ENCODE data around the gene CTBP2.

CTBP2 gene

GRCh38 chr10:125080296-125080695, 80.1 kb downstream of the CTBP2 start:
- H3K4me3 ChIP-seq (ENCODE audit: insufficient read depth, low read length, poor library complexity, severe bottlenecking) = no peak overlapping the region
- TF ChIP-seq CTCF (IDR thresholded peaks at IDR 0.05; ENCODE audit: insufficient read depth, low read length, poor library complexity, severe bottlenecking) = no peak
- TF ChIP-seq EZH2phosphoT487 (conservative IDR thresholded peaks at IDR 0.05; ENCODE audit: low read length) = no peak
- no peaks in the 10 kb centered on the region for H3K9me2 ChIP-seq (replicated peaks; ENCODE audit: insufficient read depth, low read length)
- H3F3A ChIP-seq (ENCODE audit: insufficient read depth) = no peaks in the 10 kb centered on the region
- H3K27me3 ChIP-seq (ENCODE audit: low read length) = no peaks in the 10 kb centered on the region
- H3K9me3 ChIP-seq (ENCODE audit: insufficient read depth, low read length) = no peaks in the 10 kb centered on the region
- H3K9ac ChIP-seq (ENCODE audit: low read length) = no peak overlapping the region
- no peaks in the 10 kb centered on the region for H3K36me3 ChIP-seq (ENCODE audit: low read length)
- no peaks in the 10 kb centered on the region for H4K20me1 ChIP-seq (ENCODE audit: low read depth, low read length)
- no peaks in the 10 kb centered on the region for H3K79me2 ChIP-seq (ENCODE audit: insufficient read depth, low read length)
- H2AFZ ChIP-seq (ENCODE audit: low read depth, low read length, severe bottlenecking) = no peak overlapping the region
- no peak overlapping the region for H3K27ac ChIP-seq (ENCODE audit: low read depth, low read length)
- no peak overlapping the region for H3K4me2 ChIP-seq (ENCODE audit: low read depth, low read length, poor library complexity, severe bottlenecking)

GRCh38 chr10:125079091-125079600, 81.2 kb downstream of the CTBP2 start:
- no peaks in the 10 kb centered on the region for H3K9me3 ChIP-seq (ENCODE audit: insufficient read depth, low read length)
- H3K79me2 ChIP-seq (ENCODE audit: insufficient read depth, low read length) = no peaks in the 10 kb centered on the region
- H3K4me3 ChIP-seq (ENCODE audit: insufficient read depth, low read length, poor library complexity, severe bottlenecking) = no peak overlapping the region
- no peak overlapping the region for H3K27ac ChIP-seq (ENCODE audit: low read depth, low read length)
- H3K27me3 ChIP-seq (ENCODE audit: low read length) = no peaks in the 10 kb centered on the region
- no peaks in the 10 kb centered on the region for H3K36me3 ChIP-seq (ENCODE audit: low read length)
- H3K4me2 ChIP-seq (ENCODE audit: low read depth, low read length, poor library complexity, severe bottlenecking) = no peak overlapping the region
- no peaks in the 10 kb centered on the region for H3F3A ChIP-seq (ENCODE audit: insufficient read depth)
- no peaks in the 10 kb centered on the region for H3K9me2 ChIP-seq (replicated peaks; ENCODE audit: insufficient read depth, low read length)
- no peak overlapping the region for H3K9ac ChIP-seq (ENCODE audit: low read length)
- no peak overlapping the region for H2AFZ ChIP-seq (ENCODE audit: low read depth, low read length, severe bottlenecking)
- no peaks in the 10 kb centered on the region for H4K20me1 ChIP-seq (ENCODE audit: low read depth, low read length)
- TF ChIP-seq CTCF (IDR thresholded peaks at IDR 0.05; ENCODE audit: insufficient read depth, low read length, poor library complexity, severe bottlenecking) (no peak), EZH2phosphoT487 (conservative IDR thresholded peaks at IDR 0.05; ENCODE audit: low read length) (no peak)

GRCh38 chr10:125076891-125077541, 83.3 kb downstream of the CTBP2 start:
- Histone ChIP-seq H3K9me2 (replicated peaks; ENCODE audit: insufficient read depth, low read length) (no peaks in the 10 kb centered on the region), H2AFZ (ENCODE audit: low read depth, low read length, severe bottlenecking) (no peak overlapping the region), H3K36me3 (ENCODE audit: low read length) (no peaks in the 10 kb centered on the region), H3K27ac (ENCODE audit: low read depth, low read length) (no peak overlapping the region), H3F3A (ENCODE audit: insufficient read depth) (no peaks in the 10 kb centered on the region), H4K20me1 (ENCODE audit: low read depth, low read length) (no peaks in the 10 kb centered on the region), H3K9me3 (ENCODE audit: insufficient read depth, low read length) (no peaks in the 10 kb centered on the region), H3K79me2 (ENCODE audit: insufficient read depth, low read length) (no peaks in the 10 kb centered on the region), H3K4me3 (ENCODE audit: insufficient read depth, low read length, poor library complexity, severe bottlenecking) (no peak overlapping the region), H3K27me3 (ENCODE audit: low read length) (no peaks in the 10 kb centered on the region), H3K9ac (ENCODE audit: low read length) (no peak overlapping the region), H3K4me2 (ENCODE audit: low read depth, low read length, poor library complexity, severe bottlenecking) (no peak overlapping the region)
- TF ChIP-seq CTCF (IDR thresholded peaks at IDR 0.05; ENCODE audit: insufficient read depth, low read length, poor library complexity, severe bottlenecking) (no peak), EZH2phosphoT487 (conservative IDR thresholded peaks at IDR 0.05; ENCODE audit: low read length) (no peak)
